ENCODE results near the gene ZEB2. TPM values are rescaled to one million over a fixed set of nuclear protein-coding genes. Genes with fewer than 3 reads are reported as not detected.

ZEB2 gene
- polyA plus RNA-seq, 1 donor from 2014 or later = 2.2 TPM

DNA sequence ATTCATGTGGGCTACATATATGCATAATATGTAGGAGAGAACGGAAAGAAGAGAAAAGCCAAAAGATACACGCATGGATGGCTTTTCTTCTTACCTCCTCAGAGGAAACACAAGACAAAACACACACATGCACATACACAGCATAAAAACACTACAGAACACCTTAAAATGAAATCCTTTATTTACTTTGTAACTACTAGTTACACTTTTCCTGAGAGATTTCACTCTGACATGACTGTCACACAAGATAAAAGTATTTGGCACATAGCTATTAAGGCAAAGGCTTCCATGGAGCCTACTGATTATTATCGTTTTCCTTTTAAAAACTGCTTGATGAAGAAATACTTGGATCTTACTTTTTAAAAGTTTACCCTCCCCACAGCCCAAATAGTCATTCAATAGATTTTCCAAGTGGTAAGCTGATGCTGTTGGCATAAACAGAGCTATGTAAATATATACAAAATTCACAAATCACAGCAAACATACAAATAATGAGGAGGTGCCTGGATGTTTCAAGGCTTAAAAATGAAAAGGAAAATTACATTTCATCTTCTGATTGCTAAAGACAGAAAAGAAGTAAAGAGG lies 8.6 kb downstream of the ZEB2 start:
- peak overlapping the region; percentile 32 for H3K4me3 ChIP-seq (ENCODE audit: low read length)
- H3K9ac ChIP-seq (ENCODE audit: low read length) = peak overlapping the region; percentile 15
- H3K27me3 ChIP-seq (ENCODE audit: insufficient read depth, low read depth, low read length) = peaks cover 32% of the 10 kb centered on the region
- no peaks in the 10 kb centered on the region for H3F3A ChIP-seq (ENCODE audit: insufficient read depth, low read length, poor library complexity, severe bottlenecking)
- no peaks in the 10 kb centered on the region for H3K36me3 ChIP-seq (ENCODE audit: insufficient read depth, low read length)
- H3K79me2 ChIP-seq (replicated peaks; ENCODE audit: insufficient read depth, low read length) = peaks cover 84% of the 10 kb centered on the region
- H3K9me3 ChIP-seq (ENCODE audit: low read length) = no peaks in the 10 kb centered on the region
- H2AFZ ChIP-seq (ENCODE audit: low read depth, low read length) = no peak overlapping the region
- TF ChIP-seq EP300 (conservative IDR thresholded peaks at IDR 0.05; ENCODE audit: poor library complexity, severe bottlenecking) (peak; percentile 42), POLR2AphosphoS5 (IDR thresholded peaks at IDR 0.05) (no peak)
- H4K20me1 ChIP-seq (ENCODE audit: insufficient read depth) = no peaks in the 10 kb centered on the region
- no peak overlapping the region for H3K4me2 ChIP-seq (ENCODE audit: low read length)
- no peaks in the 10 kb centered on the region for H3K9me2 ChIP-seq (ENCODE audit: insufficient read depth, low read length)
- H3K27ac ChIP-seq (ENCODE audit: low read length) = no peak overlapping the region

DNA sequence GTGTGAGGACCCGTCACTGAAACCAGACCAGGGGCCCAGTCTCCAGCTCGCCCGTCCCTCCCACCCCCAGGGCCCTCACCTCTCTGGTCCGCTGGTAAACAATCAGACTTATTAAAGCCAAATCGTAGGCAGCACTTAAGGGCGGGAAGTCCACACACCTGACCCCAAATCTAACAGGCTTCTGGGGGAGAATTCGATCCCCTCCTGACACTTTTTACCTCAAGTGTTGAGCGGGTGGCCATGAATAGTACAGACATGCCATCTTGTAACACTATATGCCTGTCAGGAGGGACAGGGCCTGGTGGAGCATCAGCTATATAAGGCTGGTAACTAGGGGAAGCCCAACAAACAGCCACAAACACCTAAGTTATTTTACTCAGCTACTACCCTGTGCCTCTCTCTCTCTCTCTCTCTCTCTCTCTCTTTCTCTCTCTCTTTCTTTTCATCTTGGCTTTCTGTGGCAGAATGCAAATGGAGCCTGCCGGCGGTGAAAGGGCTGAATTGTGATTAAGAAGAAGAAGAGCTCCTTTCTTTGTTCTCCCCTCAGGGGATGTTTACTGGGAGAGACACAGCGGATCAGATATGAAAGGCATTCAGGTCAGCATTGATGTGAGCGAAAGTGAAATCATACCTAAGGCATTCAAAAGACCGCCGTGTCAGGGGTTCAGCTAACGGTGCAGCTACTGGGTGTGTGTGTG lies 9.5 kb downstream of the ZEB2 start:
- H3K27me3 ChIP-seq (ENCODE audit: insufficient read depth, low read depth, low read length) = peaks cover 29% of the 10 kb centered on the region
- H3K9me2 ChIP-seq (ENCODE audit: insufficient read depth, low read length) = no peaks in the 10 kb centered on the region
- TF ChIP-seq TAF1 (IDR thresholded peaks at IDR 0.05; ENCODE audit: low read depth) = no peak
- no peak for TF ChIP-seq EP300 (conservative IDR thresholded peaks at IDR 0.05; ENCODE audit: poor library complexity, severe bottlenecking)
- TF ChIP-seq SMC3 (conservative IDR thresholded peaks at IDR 0.05; ENCODE audit: poor library complexity) = no peak
- no peak for TF ChIP-seq MXI1 (conservative IDR thresholded peaks at IDR 0.05; ENCODE audit: poor library complexity, severe bottlenecking)
- TF ChIP-seq, protein P1, sequence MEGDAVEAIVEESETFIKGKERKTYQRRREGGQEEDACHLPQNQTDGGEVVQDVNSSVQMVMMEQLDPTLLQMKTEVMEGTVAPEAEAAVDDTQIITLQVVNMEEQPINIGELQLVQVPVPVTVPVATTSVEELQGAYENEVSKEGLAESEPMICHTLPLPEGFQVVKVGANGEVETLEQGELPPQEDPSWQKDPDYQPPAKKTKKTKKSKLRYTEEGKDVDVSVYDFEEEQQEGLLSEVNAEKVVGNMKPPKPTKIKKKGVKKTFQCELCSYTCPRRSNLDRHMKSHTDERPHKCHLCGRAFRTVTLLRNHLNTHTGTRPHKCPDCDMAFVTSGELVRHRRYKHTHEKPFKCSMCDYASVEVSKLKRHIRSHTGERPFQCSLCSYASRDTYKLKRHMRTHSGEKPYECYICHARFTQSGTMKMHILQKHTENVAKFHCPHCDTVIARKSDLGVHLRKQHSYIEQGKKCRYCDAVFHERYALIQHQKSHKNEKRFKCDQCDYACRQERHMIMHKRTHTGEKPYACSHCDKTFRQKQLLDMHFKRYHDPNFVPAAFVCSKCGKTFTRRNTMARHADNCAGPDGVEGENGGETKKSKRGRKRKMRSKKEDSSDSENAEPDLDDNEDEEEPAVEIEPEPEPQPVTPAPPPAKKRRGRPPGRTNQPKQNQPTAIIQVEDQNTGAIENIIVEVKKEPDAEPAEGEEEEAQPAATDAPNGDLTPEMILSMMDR (IDR thresholded peaks at IDR 0.05; ENCODE audit: poor library complexity, severe bottlenecking) = no peak
- TF ChIP-seq, protein P2, sequence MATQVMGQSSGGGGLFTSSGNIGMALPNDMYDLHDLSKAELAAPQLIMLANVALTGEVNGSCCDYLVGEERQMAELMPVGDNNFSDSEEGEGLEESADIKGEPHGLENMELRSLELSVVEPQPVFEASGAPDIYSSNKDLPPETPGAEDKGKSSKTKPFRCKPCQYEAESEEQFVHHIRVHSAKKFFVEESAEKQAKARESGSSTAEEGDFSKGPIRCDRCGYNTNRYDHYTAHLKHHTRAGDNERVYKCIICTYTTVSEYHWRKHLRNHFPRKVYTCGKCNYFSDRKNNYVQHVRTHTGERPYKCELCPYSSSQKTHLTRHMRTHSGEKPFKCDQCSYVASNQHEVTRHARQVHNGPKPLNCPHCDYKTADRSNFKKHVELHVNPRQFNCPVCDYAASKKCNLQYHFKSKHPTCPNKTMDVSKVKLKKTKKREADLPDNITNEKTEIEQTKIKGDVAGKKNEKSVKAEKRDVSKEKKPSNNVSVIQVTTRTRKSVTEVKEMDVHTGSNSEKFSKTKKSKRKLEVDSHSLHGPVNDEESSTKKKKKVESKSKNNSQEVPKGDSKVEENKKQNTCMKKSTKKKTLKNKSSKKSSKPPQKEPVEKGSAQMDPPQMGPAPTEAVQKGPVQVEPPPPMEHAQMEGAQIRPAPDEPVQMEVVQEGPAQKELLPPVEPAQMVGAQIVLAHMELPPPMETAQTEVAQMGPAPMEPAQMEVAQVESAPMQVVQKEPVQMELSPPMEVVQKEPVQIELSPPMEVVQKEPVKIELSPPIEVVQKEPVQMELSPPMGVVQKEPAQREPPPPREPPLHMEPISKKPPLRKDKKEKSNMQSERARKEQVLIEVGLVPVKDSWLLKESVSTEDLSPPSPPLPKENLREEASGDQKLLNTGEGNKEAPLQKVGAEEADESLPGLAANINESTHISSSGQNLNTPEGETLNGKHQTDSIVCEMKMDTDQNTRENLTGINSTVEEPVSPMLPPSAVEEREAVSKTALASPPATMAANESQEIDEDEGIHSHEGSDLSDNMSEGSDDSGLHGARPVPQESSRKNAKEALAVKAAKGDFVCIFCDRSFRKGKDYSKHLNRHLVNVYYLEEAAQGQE (IDR thresholded peaks at IDR 0.05; ENCODE audit: borderline replicate concordance) = no peak
- TF ChIP-seq EZH2 (IDR thresholded peaks at IDR 0.05; ENCODE audit: borderline replicate concordance, insufficient read depth, low read length, poor library complexity, severe bottlenecking) = no peak
- TF ChIP-seq RAD21 (conservative IDR thresholded peaks at IDR 0.05) = no peak
- TF ChIP-seq POLR2AphosphoS5 (IDR thresholded peaks at IDR 0.05) = no peak
- H4K20me1 ChIP-seq (ENCODE audit: insufficient read depth) = no peaks in the 10 kb centered on the region
- peak overlapping the region; percentile 32 for H3K4me3 ChIP-seq (ENCODE audit: low read length)
- H3K36me3 ChIP-seq (ENCODE audit: insufficient read depth, low read length) = no peaks in the 10 kb centered on the region
- H3K79me2 ChIP-seq (replicated peaks; ENCODE audit: insufficient read depth, low read length) = peaks cover 77% of the 10 kb centered on the region
- H3K9me3 ChIP-seq (ENCODE audit: low read length) = no peaks in the 10 kb centered on the region
- H3K4me2 ChIP-seq (ENCODE audit: low read length) = peak overlapping the region; percentile 16
- H3K9ac ChIP-seq (ENCODE audit: low read length) = peak overlapping the region; percentile 15
- peaks cover under 1% of the 10 kb centered on the region for H3F3A ChIP-seq (ENCODE audit: insufficient read depth, low read length, poor library complexity, severe bottlenecking)
- H2AFZ ChIP-seq (ENCODE audit: low read depth, low read length) = peak overlapping the region; percentile 6
- no peak overlapping the region for H3K27ac ChIP-seq (ENCODE audit: low read length)
